ENCODE results near the gene SIPA1L3.
A peak's percentile ranks its signal among the peaks of the same experiment; 100 is the strongest.

The SIPA1L3 gene

DNA sequence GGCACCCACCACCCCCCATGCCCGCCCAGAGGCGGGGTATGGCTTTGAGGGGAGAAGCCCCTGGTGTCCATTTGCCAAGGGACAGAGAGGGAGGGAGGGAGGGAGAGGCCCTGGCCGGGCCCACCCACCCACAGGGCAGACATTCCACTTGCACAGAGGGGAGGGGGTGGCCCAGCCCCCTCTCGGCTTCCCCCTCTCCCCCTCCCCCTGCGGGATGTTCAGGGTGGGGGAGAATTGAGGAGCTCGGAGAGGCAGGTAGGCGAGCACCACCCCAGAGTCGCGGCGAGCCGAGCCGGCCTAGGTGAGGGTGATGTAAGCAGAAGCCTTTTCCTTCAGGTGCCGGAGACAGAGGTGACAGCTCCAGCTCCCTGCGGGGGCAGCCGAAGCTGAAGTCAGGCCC, 304.8 kb downstream of the SIPA1L3 start:
- TF ChIP-seq, protein P1, sequence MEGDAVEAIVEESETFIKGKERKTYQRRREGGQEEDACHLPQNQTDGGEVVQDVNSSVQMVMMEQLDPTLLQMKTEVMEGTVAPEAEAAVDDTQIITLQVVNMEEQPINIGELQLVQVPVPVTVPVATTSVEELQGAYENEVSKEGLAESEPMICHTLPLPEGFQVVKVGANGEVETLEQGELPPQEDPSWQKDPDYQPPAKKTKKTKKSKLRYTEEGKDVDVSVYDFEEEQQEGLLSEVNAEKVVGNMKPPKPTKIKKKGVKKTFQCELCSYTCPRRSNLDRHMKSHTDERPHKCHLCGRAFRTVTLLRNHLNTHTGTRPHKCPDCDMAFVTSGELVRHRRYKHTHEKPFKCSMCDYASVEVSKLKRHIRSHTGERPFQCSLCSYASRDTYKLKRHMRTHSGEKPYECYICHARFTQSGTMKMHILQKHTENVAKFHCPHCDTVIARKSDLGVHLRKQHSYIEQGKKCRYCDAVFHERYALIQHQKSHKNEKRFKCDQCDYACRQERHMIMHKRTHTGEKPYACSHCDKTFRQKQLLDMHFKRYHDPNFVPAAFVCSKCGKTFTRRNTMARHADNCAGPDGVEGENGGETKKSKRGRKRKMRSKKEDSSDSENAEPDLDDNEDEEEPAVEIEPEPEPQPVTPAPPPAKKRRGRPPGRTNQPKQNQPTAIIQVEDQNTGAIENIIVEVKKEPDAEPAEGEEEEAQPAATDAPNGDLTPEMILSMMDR (IDR thresholded peaks at IDR 0.05; ENCODE audit: low read depth, low read length): no peak
- no peak overlapping the region for H3K4me3 ChIP-seq (replicated peaks in 1 of 2; ENCODE audit: low read depth in 2 of 2, low read length in 2 of 2)
- no peak for DNase-seq (ENCODE audit: low read depth in 2 of 2)

DNA sequence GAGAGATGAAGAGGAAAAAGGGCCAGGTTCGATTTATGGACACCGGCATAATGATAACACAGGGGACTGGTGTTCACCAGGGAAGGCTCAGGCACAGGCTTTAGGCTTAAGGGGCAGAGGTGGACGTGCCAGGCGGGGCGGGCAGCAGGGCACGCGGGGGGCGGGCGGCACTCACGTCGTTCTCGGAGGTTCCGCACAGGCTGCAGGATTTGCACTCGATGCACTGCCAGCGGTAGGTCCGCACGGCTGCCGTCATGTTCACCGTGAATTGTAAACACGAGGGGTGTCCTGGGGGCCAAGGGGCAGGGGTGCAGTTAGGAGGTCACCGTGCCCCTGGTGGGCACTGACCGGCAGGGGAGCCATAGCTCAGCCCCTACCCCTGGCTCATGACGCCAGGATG, 306.5 kb downstream of the SIPA1L3 start:
- DNase-seq (ENCODE audit: low read depth in 2 of 2): no peak
- TF ChIP-seq, protein P1 (IDR thresholded peaks at IDR 0.05; ENCODE audit: low read depth, low read length): no peak
- no peak overlapping the region for H3K4me3 ChIP-seq (replicated peaks in 1 of 2; ENCODE audit: low read depth in 2 of 2, low read length in 2 of 2)

DNA sequence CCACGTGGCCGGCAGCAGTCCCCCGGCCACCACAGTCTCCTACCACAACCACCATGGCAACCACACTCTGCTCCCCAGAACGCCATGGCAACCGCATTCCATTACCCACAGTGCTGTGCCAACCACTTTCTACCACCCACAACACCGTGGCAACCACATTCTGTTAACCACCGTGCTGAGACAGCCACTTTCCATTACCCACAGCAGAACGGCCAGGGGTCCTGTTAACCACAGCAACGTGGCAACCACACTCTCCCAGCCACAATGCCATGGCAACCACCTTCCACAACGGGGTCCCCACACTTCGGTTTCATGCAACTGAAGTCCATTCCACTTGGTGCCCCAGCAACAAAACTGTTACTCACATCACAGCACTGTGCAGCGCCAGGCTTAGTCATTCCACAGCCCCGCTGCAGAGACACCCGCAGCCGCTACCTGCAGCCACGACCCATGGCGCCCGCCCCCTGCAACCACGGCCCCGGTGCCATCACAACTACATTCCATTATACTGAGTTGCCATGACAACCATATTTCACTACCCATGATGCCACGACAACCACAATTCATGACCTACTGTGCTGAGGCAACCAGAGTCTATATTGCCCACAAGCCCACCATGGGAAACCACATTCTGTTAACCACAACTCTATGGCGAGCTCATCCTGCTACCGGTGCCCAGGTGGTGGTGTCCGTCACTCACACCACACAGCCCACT, 307.1 kb downstream of the SIPA1L3 start:
- H3K4me3 ChIP-seq (replicated peaks in 1 of 2; ENCODE audit: low read depth in 2 of 2, low read length in 2 of 2): no peak overlapping the region
- TF ChIP-seq, protein P1 (IDR thresholded peaks at IDR 0.05; ENCODE audit: low read depth, low read length): no peak
- DNase-seq (ENCODE audit: low read depth in 2 of 2): peak; percentile 29 to 31

DNA sequence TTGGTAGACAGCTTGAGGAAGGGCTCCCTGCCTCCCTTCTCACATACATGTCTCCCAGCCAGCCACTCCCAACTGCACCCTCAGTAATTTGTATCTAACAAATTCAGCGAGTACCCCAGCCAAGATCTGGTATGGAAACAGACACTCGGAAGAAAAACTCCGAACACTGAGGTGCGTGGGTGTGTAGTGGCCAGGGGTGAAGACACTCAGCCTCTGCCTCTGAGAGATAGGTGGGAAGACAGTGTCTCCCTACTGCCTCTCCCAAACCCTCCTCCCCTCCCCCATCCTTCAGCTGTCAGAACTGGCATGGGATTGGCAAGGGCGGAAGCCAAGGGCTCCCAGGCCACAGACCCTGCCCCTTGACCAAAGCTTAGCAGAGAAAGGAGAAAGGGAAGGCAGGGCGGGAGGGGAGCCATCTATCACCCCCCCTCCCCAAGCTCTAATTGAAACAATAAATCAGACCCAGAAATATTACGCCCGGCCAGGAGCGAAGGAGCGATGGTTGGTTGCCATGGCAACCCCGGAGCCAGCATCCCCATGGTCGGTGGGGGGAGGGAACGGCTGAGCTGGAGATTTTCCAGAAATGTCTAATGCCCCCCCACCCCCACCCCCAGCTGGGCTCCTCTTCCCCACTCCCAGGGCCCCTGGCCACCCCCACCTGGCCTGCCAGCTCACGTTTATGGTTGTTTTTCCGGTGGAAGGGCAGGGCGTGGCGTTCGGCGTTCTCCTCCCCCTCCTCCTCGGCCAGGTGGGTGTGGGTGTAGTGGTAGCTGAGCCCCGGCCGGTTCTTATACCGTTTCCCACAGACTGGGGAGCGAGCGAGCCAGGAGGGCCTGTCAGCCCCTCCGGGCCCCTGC, 310.0 kb downstream of the SIPA1L3 start:
- TF ChIP-seq, protein P1 (IDR thresholded peaks at IDR 0.05; ENCODE audit: low read depth, low read length): no peak
- DNase-seq (ENCODE audit: low read depth in 2 of 2): no peak
- H3K4me3 ChIP-seq (replicated peaks in 1 of 2; ENCODE audit: low read depth in 2 of 2, low read length in 2 of 2): no peak overlapping the region

DNA sequence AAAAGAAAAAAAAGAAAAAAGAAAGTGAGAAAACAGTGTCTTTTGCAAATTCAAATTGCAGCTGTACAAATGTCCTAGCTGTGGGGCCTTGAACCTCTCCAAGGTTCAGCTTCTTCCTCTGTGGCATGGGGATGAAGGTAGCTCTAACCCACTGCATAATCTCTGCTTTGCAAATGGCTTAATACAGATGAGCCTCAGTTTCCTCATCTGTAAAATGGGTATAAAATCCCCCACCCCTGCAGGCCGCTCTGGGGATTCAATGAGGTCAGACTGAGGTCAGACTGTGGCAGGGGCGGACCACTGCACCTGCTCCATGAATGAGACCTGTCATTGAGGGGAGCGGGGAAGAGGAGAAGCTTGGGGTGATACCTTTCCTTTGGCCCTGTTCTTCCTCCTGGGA, 311.2 kb downstream of the SIPA1L3 start:
- no peak overlapping the region for H3K4me3 ChIP-seq (replicated peaks in 1 of 2; ENCODE audit: low read depth in 2 of 2, low read length in 2 of 2)
- TF ChIP-seq, protein P1 (IDR thresholded peaks at IDR 0.05; ENCODE audit: low read depth, low read length): no peak
- DNase-seq (ENCODE audit: low read depth in 2 of 2): no peak

DNA sequence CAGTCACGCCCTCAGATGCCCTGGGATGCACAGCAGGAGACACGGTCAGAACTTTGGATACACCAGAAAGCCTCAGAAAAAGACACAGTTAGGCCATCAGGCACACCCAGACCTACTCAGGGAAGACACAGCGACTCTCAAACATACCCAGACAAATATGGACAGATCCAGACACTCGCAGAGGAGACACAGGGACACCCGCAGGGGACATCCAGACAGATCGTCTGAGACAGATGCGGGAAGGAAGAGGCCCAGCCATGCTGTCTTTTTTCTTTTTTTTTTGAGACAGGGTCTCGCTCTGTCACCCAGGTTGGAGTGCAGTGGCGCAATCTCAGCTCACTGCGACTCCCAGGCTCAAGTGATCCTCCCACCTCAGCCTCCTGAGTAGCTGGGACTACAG, 312.2 kb downstream of the SIPA1L3 start:
- TF ChIP-seq, protein P1 (IDR thresholded peaks at IDR 0.05; ENCODE audit: low read depth, low read length): no peak
- H3K4me3 ChIP-seq (replicated peaks in 1 of 2; ENCODE audit: low read depth in 2 of 2, low read length in 2 of 2): no peak overlapping the region
- DNase-seq (ENCODE audit: low read depth in 2 of 2): no peak

Data from cardiac fibroblast (primary cell).